ENCODE results near the gene OR2B6.

GRCh38 chr6:28001751-28002150, 44.7 kb downstream of the OR2B6 start:
- TF ChIP-seq POLR2A (IDR thresholded peaks at IDR 0.05), result no peak
- TF ChIP-seq, protein P1, sequence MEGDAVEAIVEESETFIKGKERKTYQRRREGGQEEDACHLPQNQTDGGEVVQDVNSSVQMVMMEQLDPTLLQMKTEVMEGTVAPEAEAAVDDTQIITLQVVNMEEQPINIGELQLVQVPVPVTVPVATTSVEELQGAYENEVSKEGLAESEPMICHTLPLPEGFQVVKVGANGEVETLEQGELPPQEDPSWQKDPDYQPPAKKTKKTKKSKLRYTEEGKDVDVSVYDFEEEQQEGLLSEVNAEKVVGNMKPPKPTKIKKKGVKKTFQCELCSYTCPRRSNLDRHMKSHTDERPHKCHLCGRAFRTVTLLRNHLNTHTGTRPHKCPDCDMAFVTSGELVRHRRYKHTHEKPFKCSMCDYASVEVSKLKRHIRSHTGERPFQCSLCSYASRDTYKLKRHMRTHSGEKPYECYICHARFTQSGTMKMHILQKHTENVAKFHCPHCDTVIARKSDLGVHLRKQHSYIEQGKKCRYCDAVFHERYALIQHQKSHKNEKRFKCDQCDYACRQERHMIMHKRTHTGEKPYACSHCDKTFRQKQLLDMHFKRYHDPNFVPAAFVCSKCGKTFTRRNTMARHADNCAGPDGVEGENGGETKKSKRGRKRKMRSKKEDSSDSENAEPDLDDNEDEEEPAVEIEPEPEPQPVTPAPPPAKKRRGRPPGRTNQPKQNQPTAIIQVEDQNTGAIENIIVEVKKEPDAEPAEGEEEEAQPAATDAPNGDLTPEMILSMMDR (IDR thresholded peaks at IDR 0.05), result no peak

Data from Peyer's patch (tissue), 4 donors.